Tibial nerve (tissue), 4 donors: ENCODE results near the gene WDR43. TPM values are rescaled to one million over a fixed set of nuclear protein-coding genes. Genes with fewer than 3 reads are reported as not detected.
A peak's percentile ranks its signal among the peaks of the same experiment; 100 is the strongest.

Experiments used
- DNase-seq, 2 donors: peaks; one replicate each; pipeline ENCODE4 v3.0.0-alpha.2; 2019; ENCODE audit warnings: low spot score in 2 of 2
- H3K27ac ChIP-seq, 4 donors: fragments of 200-600 bp; sonication (generic) in 3 of 4; one replicate each; pipeline ENCODE4 v1.5.1; 2017 to 2019; ENCODE audit warnings: mild to moderate bottlenecking in 1 of 4
- H3K27me3 ChIP-seq, 2 donors: fragments of 200-600 bp; sonication (generic) in 1 of 2; one replicate each; pipeline versions ENCODE4 v1.5.1 to v1.6.0; 2017 to 2019
- H3K36me3 ChIP-seq, 3 donors: fragments of 200-600 bp; sonication (generic); one replicate each; pipeline ENCODE4 v1.5.1; 2018 to 2019
- H3K4me1 ChIP-seq, 4 donors: fragments of 200-600 bp; sonication (generic) in 3 of 4; one replicate each; pipeline ENCODE4 v1.5.1; 2017 to 2019
- H3K4me3 ChIP-seq, 4 donors: fragments of 200-600 bp; sonication (generic) in 3 of 4; one replicate each; pipeline ENCODE4 v1.5.1; 2017 to 2019; ENCODE audit warnings: mild to moderate bottlenecking in 1 of 4, moderate library complexity in 1 of 4
- H3K9me3 ChIP-seq, 4 donors: fragments of 200-600 bp; sonication (generic) in 3 of 4; one replicate each; pipeline ENCODE4 v1.5.1; 2017 to 2019
- CTCF ChIP-seq, 5 experiments: fragments of 200-600 bp in 3 of 5; fragments of 450-650 bp in 2 of 5; sonication (generic) in 3 of 5; IDR thresholded peaks; one replicate each; pipeline ENCODE4 v1.5.1; 2016 to 2019; ENCODE audit warnings: antibody characterized with exemption in 5 of 5, mild to moderate bottlenecking in 3 of 5, moderate library complexity in 2 of 5
- EP300 ChIP-seq, 2 donors: sonication (generic); formaldehyde crosslinking; IDR thresholded peaks; one replicate each; pipeline ENCODE4 v1.6.1; 2017; ENCODE audit warnings: antibody characterized with exemption in 2 of 2, mild to moderate bottlenecking in 1 of 2
- POLR2A ChIP-seq, 2 donors: fragments of 450-650 bp; IDR thresholded peaks; one replicate each; pipeline ENCODE4 v1.6.1; 2017; ENCODE audit warnings: antibody characterized with exemption in 2 of 2, mild to moderate bottlenecking in 2 of 2, moderate library complexity in 2 of 2
- WGBS, 2 donors: methylation state at CpG; one replicate each; pipeline ENCODE4 v1.1.5; 2018; 5-methylcytosine and 5-hydroxymethylcytosine counted together
- total RNA-seq, 4 donors: library from RNA; depleted of rRNA; stranded (reverse); fragments of >200 nt; gene quantifications; one replicate each; pipeline ENCODE4 v1.1.0, GENCODE V29; 2016

The WDR43 gene
- total RNA-seq, 4 donors from 2014 or later: 32.2 to 57.6 (median 37.0) TPM

DNA sequence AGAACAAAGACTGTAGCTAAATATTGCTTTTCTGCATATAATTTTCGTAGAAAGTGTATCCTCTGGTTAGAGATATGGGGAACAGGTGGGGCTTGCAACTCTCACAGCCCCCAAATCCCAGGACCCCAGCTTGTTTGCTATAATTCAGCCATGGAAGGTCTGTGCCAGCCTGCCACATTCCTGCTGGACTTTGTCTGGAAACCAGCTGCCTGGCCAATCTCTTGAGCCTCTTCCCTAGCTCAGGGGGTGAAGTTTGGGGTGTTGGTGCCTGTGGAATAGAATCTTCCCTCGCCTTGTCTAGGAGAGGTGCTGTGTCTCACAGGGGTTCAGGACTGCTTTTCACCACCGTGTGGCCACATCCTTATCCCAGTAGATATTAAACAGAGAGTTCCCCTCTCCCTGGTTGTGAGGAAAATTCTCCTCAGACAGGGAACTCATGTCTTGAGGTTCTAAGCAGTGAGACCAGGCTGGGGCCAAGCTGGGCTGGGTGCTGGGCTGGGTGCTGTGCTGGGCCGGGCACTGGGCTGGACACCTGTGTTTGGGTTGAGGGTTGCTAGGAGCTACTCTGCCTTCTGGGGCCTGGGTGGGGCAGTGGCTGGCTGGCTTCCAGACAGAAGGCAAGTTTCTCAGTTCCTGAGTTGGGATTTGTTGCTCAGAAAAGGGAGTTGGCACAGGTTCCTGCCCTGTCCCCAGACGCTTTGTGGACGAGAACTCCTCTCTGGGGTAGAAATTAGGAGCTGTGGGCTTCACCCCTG lies 98.9 kb downstream of the WDR43 start:
- no peaks in the 10 kb centered on the region for H3K27me3 ChIP-seq
- no peaks in the 10 kb centered on the region for H3K36me3 ChIP-seq
- TF ChIP-seq POLR2A (IDR thresholded peaks at IDR 0.05) (no peak), EP300 (IDR thresholded peaks at IDR 0.05) (no peak)
- 78 to 80% methylated on average over 6 of the region's 6 CpGs for WGBS, 2 donors
- DNase-seq: no peak
- H3K9me3 ChIP-seq: no peaks in the 10 kb centered on the region
- peak overlapping the region in 1 of 4 donors; percentile 20 for H3K27ac ChIP-seq
- H3K4me1 ChIP-seq: peaks cover 0 to 16% (median 3%) of the 10 kb centered on the region in 4 donors
- H3K4me3 ChIP-seq: no peak overlapping the region

DNA sequence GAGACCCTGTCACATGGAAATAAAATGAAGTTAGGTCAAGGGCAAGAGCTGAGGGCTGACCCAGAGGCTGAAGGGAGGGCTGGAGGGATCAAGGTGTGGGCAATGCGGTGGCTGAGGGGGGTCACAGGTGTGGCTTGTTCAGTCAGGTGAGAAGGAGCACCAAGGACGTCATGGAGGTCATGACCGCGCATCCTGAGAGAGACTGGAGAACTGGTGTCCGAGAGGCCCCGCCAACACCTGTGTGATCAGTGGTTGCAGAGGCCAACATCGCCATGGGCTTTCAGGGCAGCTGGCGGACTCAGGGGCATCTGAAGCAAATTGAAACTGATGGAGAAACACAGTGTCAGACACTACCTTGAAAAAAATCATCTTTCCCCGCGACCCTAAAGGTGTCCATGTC lies 99.6 kb downstream of the WDR43 start:
- no peak for TF ChIP-seq CTCF (IDR thresholded peaks at IDR 0.05)
- TF ChIP-seq POLR2A (IDR thresholded peaks at IDR 0.05): no peak
- TF ChIP-seq EP300 (IDR thresholded peaks at IDR 0.05): no peak
- Histone ChIP-seq H3K4me1 (peaks cover 0 to 17% (median 3%) of the 10 kb centered on the region in 4 donors), H3K27me3 (no peaks in the 10 kb centered on the region), H3K4me3 (no peak overlapping the region), H3K9me3 (no peaks in the 10 kb centered on the region), H3K27ac (peak overlapping the region in 1 of 4 donors; percentile 2), H3K36me3 (no peaks in the 10 kb centered on the region)
- WGBS, 2 donors: 96 to 98% methylated on average over 10 of the region's 10 CpGs
- DNase-seq: no peak

GRCh38 chr2:28994679-28995078 lies 100.2 kb downstream of the WDR43 start:
- WGBS, 2 donors: 82 to 83% methylated on average over 7 of the region's 7 CpGs
- no peak overlapping the region for H3K4me3 ChIP-seq
- H3K9me3 ChIP-seq: no peaks in the 10 kb centered on the region
- H3K27ac ChIP-seq: no peak overlapping the region
- TF ChIP-seq POLR2A (IDR thresholded peaks at IDR 0.05): no peak
- no peak for TF ChIP-seq CTCF (IDR thresholded peaks at IDR 0.05)
- TF ChIP-seq EP300 (IDR thresholded peaks at IDR 0.05): no peak
- no peaks in the 10 kb centered on the region for H3K27me3 ChIP-seq
- DNase-seq: no peak
- no peaks in the 10 kb centered on the region for H3K36me3 ChIP-seq
- H3K4me1 ChIP-seq: peaks cover 0 to 23% (median 3%) of the 10 kb centered on the region in 4 donors

GRCh38 chr2:28995765-28996750 lies 101.6 kb downstream of the WDR43 start:
- no peak overlapping the region for H3K27ac ChIP-seq
- no peak overlapping the region for H3K4me3 ChIP-seq
- DNase-seq: no peak
- no peaks in the 10 kb centered on the region for H3K36me3 ChIP-seq
- H3K27me3 ChIP-seq: no peaks in the 10 kb centered on the region
- no peak for TF ChIP-seq CTCF (IDR thresholded peaks at IDR 0.05)
- no peak for TF ChIP-seq POLR2A (IDR thresholded peaks at IDR 0.05)
- TF ChIP-seq EP300 (IDR thresholded peaks at IDR 0.05): no peak
- H3K4me1 ChIP-seq: peaks cover 0 to 26% (median 3%) of the 10 kb centered on the region in 4 donors
- WGBS, 2 donors: 86 to 89% methylated on average over 6 of the region's 6 CpGs
- H3K9me3 ChIP-seq: no peaks in the 10 kb centered on the region

DNA sequence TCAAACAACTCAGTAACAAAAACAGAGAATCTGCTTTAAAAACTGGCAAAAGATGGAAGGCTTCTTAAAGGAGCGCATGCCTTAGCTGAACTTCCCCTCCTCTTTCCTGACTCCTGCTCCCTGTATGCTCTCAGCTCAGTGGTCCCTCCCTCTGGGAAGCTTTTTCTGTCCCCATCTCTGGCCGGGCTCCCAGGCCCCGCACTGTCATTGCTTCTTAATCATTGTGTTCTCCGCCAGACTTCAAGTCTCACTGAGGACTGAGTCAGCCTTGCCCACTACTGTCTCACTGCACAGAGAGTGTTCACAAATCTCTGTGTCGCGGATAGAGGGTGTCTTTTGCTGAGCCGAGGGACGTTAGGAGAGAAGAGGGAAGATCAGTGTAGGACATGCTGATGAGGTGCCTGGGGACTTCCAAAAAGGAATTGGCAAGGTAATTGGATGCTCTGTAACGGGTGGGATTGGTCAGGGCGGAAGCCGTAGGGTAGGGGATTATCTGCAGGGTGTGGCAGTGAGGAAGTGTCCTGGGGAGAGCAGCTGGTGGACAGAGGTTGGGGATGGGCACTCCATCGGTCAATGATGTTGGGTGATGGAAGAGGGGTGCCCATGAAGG lies 102.9 kb downstream of the WDR43 start:
- H3K27me3 ChIP-seq: no peaks in the 10 kb centered on the region

More for the DNA sequence above, 102.9 kb downstream of the WDR43 start:
- no peak for TF ChIP-seq POLR2A (IDR thresholded peaks at IDR 0.05)
- no peak for TF ChIP-seq EP300 (IDR thresholded peaks at IDR 0.05)
- no peak for TF ChIP-seq CTCF (IDR thresholded peaks at IDR 0.05)
- 50 to 51% methylated on average over 12 of the region's 12 CpGs for WGBS, 2 donors
- Histone ChIP-seq H3K36me3 (no peaks in the 10 kb centered on the region), H3K27ac (no peak overlapping the region), H3K4me3 (no peak overlapping the region), H3K4me1 (peaks cover 0 to 15% (median 0%) of the 10 kb centered on the region in 4 donors), H3K9me3 (no peaks in the 10 kb centered on the region)
- no peak for DNase-seq
